Ovary (tissue), 9 donors: Measurements from ENCODE around the gene LYPD8. TPM values are rescaled to one million over a fixed set of nuclear protein-coding genes. Genes with fewer than 3 reads are reported as not detected.

Experiments used
- DNase-seq, 5 donors: peaks; one replicate each; pipeline ENCODE4 v3.0.0-alpha.2; 2019 to 2020
- H3K27ac ChIP-seq, 2 donors: fragments of 200-600 bp; one replicate each; pipeline versions ENCODE4 v1.5.1 to v1.8.0; 2019 to 2022
- H3K27me3 ChIP-seq: fragments of 200-600 bp; one replicate; pipeline ENCODE4 v1.8.0; 2022
- H3K36me3 ChIP-seq: fragments of 200-600 bp; sonication (generic); one replicate; pipeline ENCODE4 v1.5.1; 2019
- H3K4me1 ChIP-seq: one replicate; pipeline ENCODE4 v1.8.1; 2013; ENCODE audit warnings: mild to moderate bottlenecking, moderate library complexity; ENCODE audit not compliant: insufficient read depth
- H3K4me3 ChIP-seq: fragments of 200-600 bp; sonication (generic); one replicate; pipeline ENCODE4 v1.5.1; 2017
- H3K9me3 ChIP-seq, 2 donors: fragments of 200-600 bp in 1 of 2; sonication (generic) in 1 of 2; one replicate each; pipeline versions ENCODE4 v1.5.1 to v1.8.1; 2013 to 2019; ENCODE audit warnings: mild to moderate bottlenecking in 1 of 2, moderate library complexity in 1 of 2
- CTCF ChIP-seq, 3 donors: fragments of 450-650 bp in 2 of 3; fragments of 200-600 bp in 1 of 3; IDR thresholded peaks; one replicate each; pipeline versions ENCODE4 v1.5.1 to v1.8.0; 2016 to 2022; ENCODE audit warnings: antibody characterized with exemption in 3 of 3, mild to moderate bottlenecking in 1 of 3
- EP300 ChIP-seq: sonication (generic); formaldehyde crosslinking; IDR thresholded peaks from one replicate; pipeline ENCODE4 v1.6.1; 2017; ENCODE audit warnings: antibody characterized with exemption
- POLR2A ChIP-seq: fragments of 450-650 bp; IDR thresholded peaks from one replicate; pipeline ENCODE4 v1.6.1; 2017; ENCODE audit warnings: antibody characterized with exemption, mild to moderate bottlenecking, moderate library complexity
- WGBS, 3 donors: extraction: QIAGEN DNeasy Blood & Tissue Kit in 1 of 3; methylation state at CpG; one replicate each; pipeline versions ENCODE4 v1.1.5 to v1.1.7; 2013 to 2017; 5-methylcytosine and 5-hydroxymethylcytosine counted together
- intact Hi-C, 4 donors: fragments of 100-400 bp; cut with DNase I; formaldehyde crosslinking; loops; one replicate each; pipeline versions ENCODE4 v1.11.0 to v1.15.1; 2022 to 2023
- polyA plus RNA-seq, 2 donors: library from polyadenylated mRNA; stranded (reverse); fragments of 200-250 nt in 1 of 2; fragments of 350-450 nt in 1 of 2; fragmentation: Illumina TruSeq in 1 of 2; extraction: RNeasy Lipid Tissue Mini Kit (QIAGEN cat#74804) in 1 of 2; gene quantifications; one replicate each; pipeline ENCODE4 v1.2.3, GENCODE V29; 2013 to 2014
- small RNA-seq: library from RNA; depleted of rRNA; stranded (forward); fragments of <200 nt; gene quantifications from one replicate; pipeline ENCODE3, GENCODE V24; 2016
- total RNA-seq, 7 donors: library from RNA; depleted of rRNA in 2 of 7; stranded (reverse); fragments of >200 nt in 2 of 7; fragmentation: NEBNext Ultra II Directional in 3 of 7; extraction: Animal tissue kit (Norgen Biotek cat#: 25700) in 3 of 7; gene quantifications; one replicate each; pipeline versions ENCODE4 v1.1.0 to v1.2.4, GENCODE V29; 2016 to 2023
- donor health status: DM: no; HTN: no; CAD: no; lungs with moderate emphysema.
- donor health status: DM: no; HTN: no; CAD: no.
- donor health status: Bipolar disorder and iron deficiency.
- donor health status: DM: yes; HTN: yes; CAD: no.
- donor health status: DM: no; HTN: no; CAD: no.
- donor health status: DM: yes; HTN: yes; CAD: no.

Gene LYPD8
- total and polyA plus RNA-seq, 9 donors = 0.24 TPM; not detected in 8

GRCh38 chr1:248696261-248696660 is 59.3 kb downstream of the LYPD8 start:
- H3K4me3 ChIP-seq = no peak overlapping the region
- no peak for DNase-seq
- WGBS, 3 donors = 70 to 83% (median 82%) methylated on average over 3 of the region's 3 CpGs

GRCh38 chr1:248695451-248696132 is 60.0 kb downstream of the LYPD8 start:
- WGBS, 3 donors = 74 to 82% (median 81%) methylated on average over 13 of the region's 13 CpGs
- no peak for TF ChIP-seq CTCF (IDR thresholded peaks at IDR 0.05)
- no peak for TF ChIP-seq EP300
- no peak for TF ChIP-seq POLR2A
- no peak overlapping the region for H3K27ac ChIP-seq
- H3K27me3 ChIP-seq = no peaks in the 10 kb centered on the region
- no peaks in the 10 kb centered on the region for H3K9me3 ChIP-seq
- intact Hi-C loops = no loop called here
- DNase-seq = no peak
- H3K36me3 ChIP-seq = no peaks in the 10 kb centered on the region
- H3K4me1 ChIP-seq = no peaks in the 10 kb centered on the region
- no peak overlapping the region for H3K4me3 ChIP-seq

More at GRCh38 chr1:248696261-248696660, 59.3 kb downstream of the LYPD8 start:
- H3K27ac ChIP-seq = no peak overlapping the region
- no peaks in the 10 kb centered on the region for H3K9me3 ChIP-seq
- H3K4me1 ChIP-seq = no peaks in the 10 kb centered on the region
- no peaks in the 10 kb centered on the region for H3K36me3 ChIP-seq
- TF ChIP-seq CTCF (IDR thresholded peaks at IDR 0.05) (no peak), EP300 (no peak), POLR2A (no peak)
- intact Hi-C loops = no loop called here
- no peaks in the 10 kb centered on the region for H3K27me3 ChIP-seq

GRCh38 chr1:248691567-248692155 is 63.9 kb downstream of the LYPD8 start:
- Histone ChIP-seq H3K4me1 (no peaks in the 10 kb centered on the region), H3K27ac (no peak overlapping the region), H3K27me3 (no peaks in the 10 kb centered on the region), H3K4me3 (no peak overlapping the region), H3K36me3 (no peaks in the 10 kb centered on the region), H3K9me3 (no peaks in the 10 kb centered on the region)
- intact Hi-C loops = no loop called here
- no peak for TF ChIP-seq CTCF (IDR thresholded peaks at IDR 0.05)
- no peak for TF ChIP-seq EP300
- TF ChIP-seq POLR2A = no peak
- DNase-seq = no peak
- 76 to 85% (median 81%) methylated on average over 51 of the region's 51 CpGs for WGBS, 3 donors

Small RNA genes lying within 50 kb of the gene (small RNA-seq; reads per million reads assigned to genes)
- gene AHCYP8 = not detected

Other genes starting within 250 kb of the LYPD8 start
- gene OR2G6, start 247.7 kb downstream of the LYPD8 start, total RNA-seq = under 1 TPM in 1 of 7 donors, not detected in 6; 0.23 TPM
- gene OR2G6, start 247.7 kb downstream of the LYPD8 start, polyA plus RNA-seq = not detected
- gene OR2T29, start 193.0 kb downstream of the LYPD8 start, total RNA-seq = not detected
- gene OR2T29, start 193.0 kb downstream of the LYPD8 start, polyA plus RNA-seq = not detected
- not detected for gene OR2T34, start 181.0 kb downstream of the LYPD8 start, total RNA-seq
- gene OR2T34, start 181.0 kb downstream of the LYPD8 start, polyA plus RNA-seq = not detected
- gene OR2T10, start 158.1 kb downstream of the LYPD8 start, total RNA-seq = 1 to 10 TPM in 1 of 7 donors, not detected in 6; 2.1 TPM
- not detected for gene OR2T10, start 158.1 kb downstream of the LYPD8 start, polyA plus RNA-seq
- gene OR2T11, start 120.7 kb downstream of the LYPD8 start, total RNA-seq = under 1 TPM in 1 of 7 donors, not detected in 6; 0.11 TPM
- not detected for gene OR2T11, start 120.7 kb downstream of the LYPD8 start, polyA plus RNA-seq
- under 1 TPM in 1 of 7 donors, not detected in 6; 0.07 TPM for gene OR2T35, start 110.5 kb downstream of the LYPD8 start, total RNA-seq
- not detected for gene OR2T35, start 110.5 kb downstream of the LYPD8 start, polyA plus RNA-seq
- gene OR2T27, start 100.2 kb downstream of the LYPD8 start, total RNA-seq = not detected
- gene OR2T27, start 100.2 kb downstream of the LYPD8 start, polyA plus RNA-seq = under 1 TPM in 1 of 2 donors, not detected in 1; 0.11 TPM
- not detected for gene OR14I1, start 53.0 kb downstream of the LYPD8 start, total RNA-seq
- gene OR14I1, start 53.0 kb downstream of the LYPD8 start, polyA plus RNA-seq = not detected
- gene SH3BP5L, start 70.2 kb upstream of the LYPD8 start, total RNA-seq = 10 to 100 TPM in 6 of 7 donors, 1 to 10 TPM in 1; 9.4 to 16.8 (median 13.9) TPM
- gene SH3BP5L, start 70.2 kb upstream of the LYPD8 start, polyA plus RNA-seq = 10 to 100 TPM in 1 of 2 donors, 1 to 10 TPM in 1; 8.1 to 13.8 TPM
- gene ZNF672, start 82.5 kb upstream of the LYPD8 start, total RNA-seq = 10 to 100 TPM; 15.1 to 29.5 (median 21.6) TPM
- 10 to 100 TPM in 1 of 2 donors, 1 to 10 TPM in 1; 7.3 to 10.8 TPM for gene ZNF672, start 82.5 kb upstream of the LYPD8 start, polyA plus RNA-seq
- gene ZNF692, start 103.3 kb upstream of the LYPD8 start, total RNA-seq = 10 to 100 TPM; 27.4 to 47.7 (median 35.4) TPM
- gene ZNF692, start 103.3 kb upstream of the LYPD8 start, polyA plus RNA-seq = 10 to 100 TPM; 13.2 to 47.4 TPM
- gene PGBD2, start 150.5 kb upstream of the LYPD8 start, total RNA-seq = 10 to 100 TPM in 1 of 7 donors, 1 to 10 TPM in 6; 3.9 to 10.7 (median 7.7) TPM
- gene PGBD2, start 150.5 kb upstream of the LYPD8 start, polyA plus RNA-seq = 1 to 10 TPM; 6.7 to 6.8 TPM